Measurements from ENCODE around the gene AFF1.

The AFF1 gene

DNA sequence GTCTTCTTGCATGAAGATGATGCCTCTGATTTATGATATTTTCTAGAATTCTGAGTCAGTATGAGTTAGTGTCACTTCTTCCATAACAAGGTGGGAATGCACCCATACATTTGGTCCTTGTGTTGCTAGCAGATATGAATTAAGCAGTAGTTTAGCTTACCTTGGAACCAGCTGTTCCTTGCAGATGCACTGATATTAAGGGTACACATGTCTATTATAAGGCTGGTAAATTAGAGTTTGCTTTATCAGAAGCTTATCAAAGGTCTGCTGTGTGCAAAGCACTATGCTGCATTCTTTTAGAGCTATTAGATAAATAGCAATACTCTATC lies 36.5 kb downstream of the AFF1 start:
- no peak overlapping the region for H4K91ac ChIP-seq (ENCODE audit: low read depth, low read length)
- H3K4me3 ChIP-seq (ENCODE audit: low read depth, low read length) = no peak overlapping the region
- no peak overlapping the region for H2AK5ac ChIP-seq (ENCODE audit: low read length)
- H3K79me2 ChIP-seq (ENCODE audit: control insufficient read depth, insufficient read depth, low read length, poor library complexity) = no peaks in the 10 kb centered on the region
- H3K27ac ChIP-seq (ENCODE audit: low read depth, low read length) = no peak overlapping the region
- no peak overlapping the region for H4K8ac ChIP-seq (ENCODE audit: low read depth, low read length)
- peaks cover 2% of the 10 kb centered on the region for H3K79me1 ChIP-seq (ENCODE audit: low read length)
- no peak overlapping the region for H3K23ac ChIP-seq (ENCODE audit: low read length)
- H3K4ac ChIP-seq (ENCODE audit: low read depth, low read length) = no peak overlapping the region
- no peak overlapping the region for H3K4me2 ChIP-seq (ENCODE audit: low read length)
- H3K9me3 ChIP-seq (ENCODE audit: insufficient read depth, low read depth, low read length) = no peaks in the 10 kb centered on the region
- no peak overlapping the region for H2AFZ ChIP-seq (ENCODE audit: insufficient read depth, low read length, poor library complexity)
- no peak overlapping the region for H2BK12ac ChIP-seq (ENCODE audit: low read length)
- peaks cover 9 to 10% of the 10 kb centered on the region in 2 experiments for H3K4me1 ChIP-seq (ENCODE audit: control insufficient read depth in 1 of 2, insufficient read depth in 2 of 2, low read length in 2 of 2)
- H3K27me3 ChIP-seq (ENCODE audit: insufficient read depth, low read length) = no peaks in the 10 kb centered on the region
- no peak for DNase-seq
- no peak overlapping the region for H2BK120ac ChIP-seq (ENCODE audit: insufficient read depth, low read length, poor library complexity)
- H3K36me3 ChIP-seq (ENCODE audit: control insufficient read depth in 1 of 2, insufficient read depth in 2 of 2, low read length in 2 of 2) = peaks cover 0 to 2% of the 10 kb centered on the region in 2 experiments
- H3K14ac ChIP-seq (ENCODE audit: low read length) = no peak overlapping the region
- H2BK5ac ChIP-seq (ENCODE audit: low read depth, low read length, poor library complexity) = no peak overlapping the region
- H3K18ac ChIP-seq (ENCODE audit: low read length) = no peak overlapping the region
- no peak overlapping the region for H3K9ac ChIP-seq (ENCODE audit: low read length)
- H4K12ac ChIP-seq (ENCODE audit: low read depth, low read length) = no peak overlapping the region

DNA sequence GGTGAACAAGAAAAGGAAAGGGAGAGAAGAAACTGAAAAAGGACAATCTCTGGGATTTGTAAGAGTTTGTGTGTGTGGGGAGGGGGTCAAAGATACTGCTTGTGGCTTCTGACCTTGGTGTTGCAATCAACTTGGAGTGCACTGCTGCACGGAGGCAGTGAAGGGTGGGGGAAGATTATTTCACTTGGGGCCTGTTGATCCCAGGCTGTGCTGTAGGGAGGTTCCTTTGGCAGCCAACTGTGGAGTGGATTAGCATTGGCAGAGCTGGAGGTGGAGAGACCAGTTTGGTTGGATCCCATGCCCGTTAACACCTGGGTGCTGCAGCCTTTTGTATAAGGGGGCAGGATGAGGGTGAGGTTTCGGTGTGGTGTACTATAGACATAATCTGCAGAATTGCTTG lies 38.2 kb downstream of the AFF1 start:
- Histone ChIP-seq H3K9me3 (ENCODE audit: insufficient read depth, low read depth, low read length) (no peaks in the 10 kb centered on the region), H2AK5ac (ENCODE audit: low read length) (no peak overlapping the region), H3K14ac (ENCODE audit: low read length) (no peak overlapping the region), H3K4me1 (ENCODE audit: control insufficient read depth in 1 of 2, insufficient read depth in 2 of 2, low read length in 2 of 2) (peaks cover 9 to 10% of the 10 kb centered on the region in 2 experiments), H2AFZ (ENCODE audit: insufficient read depth, low read length, poor library complexity) (no peak overlapping the region), H2BK5ac (ENCODE audit: low read depth, low read length, poor library complexity) (no peak overlapping the region), H3K79me2 (ENCODE audit: control insufficient read depth, insufficient read depth, low read length, poor library complexity) (no peaks in the 10 kb centered on the region), H3K79me1 (ENCODE audit: low read length) (peaks cover 2% of the 10 kb centered on the region), H3K4me3 (ENCODE audit: low read depth, low read length) (no peak overlapping the region), H4K12ac (ENCODE audit: low read depth, low read length) (no peak overlapping the region), H3K23ac (ENCODE audit: low read length) (no peak overlapping the region), H3K18ac (ENCODE audit: low read length) (no peak overlapping the region), H3K27ac (ENCODE audit: low read depth, low read length) (no peak overlapping the region), H4K91ac (ENCODE audit: low read depth, low read length) (no peak overlapping the region), H3K4me2 (ENCODE audit: low read length) (no peak overlapping the region), H3K36me3 (ENCODE audit: control insufficient read depth in 1 of 2, insufficient read depth in 2 of 2, low read length in 2 of 2) (peaks cover 0 to 2% of the 10 kb centered on the region in 2 experiments), H3K27me3 (ENCODE audit: insufficient read depth, low read length) (no peaks in the 10 kb centered on the region), H2BK120ac (ENCODE audit: insufficient read depth, low read length, poor library complexity) (no peak overlapping the region), H2BK12ac (ENCODE audit: low read length) (no peak overlapping the region), H3K4ac (ENCODE audit: low read depth, low read length) (no peak overlapping the region), H3K9ac (ENCODE audit: low read length) (no peak overlapping the region), H4K8ac (ENCODE audit: low read depth, low read length) (no peak overlapping the region)
- WGBS (ENCODE audit: extremely low coverage, insufficient coverage, insufficient read length) = no CpG with 5 or more reads among the region's 3 CpGs
- DNase-seq = peak; percentile 8 to 54

DNA sequence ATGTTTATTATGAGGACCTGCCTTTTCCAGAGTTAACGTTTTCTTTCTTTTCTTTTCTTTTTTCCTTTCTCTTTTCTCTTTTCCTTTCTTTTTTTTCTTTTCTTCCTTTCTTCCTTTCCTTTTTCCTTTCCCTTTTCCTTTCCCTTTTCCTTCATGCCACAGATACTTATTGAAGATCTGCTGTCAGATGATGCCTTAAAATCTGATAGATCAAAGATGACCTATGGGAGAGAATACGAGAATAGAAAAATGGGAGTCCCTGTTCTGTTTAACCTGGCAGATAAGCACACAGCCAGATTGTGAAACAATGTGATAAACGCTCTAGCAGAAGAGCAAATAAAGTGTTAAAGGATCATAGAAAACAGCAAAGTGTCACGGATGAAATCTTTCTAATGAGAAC lies 38.9 kb downstream of the AFF1 start:
- no peak overlapping the region for H2BK12ac ChIP-seq (ENCODE audit: low read length)
- no peaks in the 10 kb centered on the region for H3K79me2 ChIP-seq (ENCODE audit: control insufficient read depth, insufficient read depth, low read length, poor library complexity)
- no peaks in the 10 kb centered on the region for H3K9me3 ChIP-seq (ENCODE audit: insufficient read depth, low read depth, low read length)
- no peak overlapping the region for H3K4me3 ChIP-seq (ENCODE audit: low read depth, low read length)
- no peak for DNase-seq
- H3K27ac ChIP-seq (ENCODE audit: low read depth, low read length) = no peak overlapping the region
- no peak overlapping the region for H3K14ac ChIP-seq (ENCODE audit: low read length)
- no peak overlapping the region for H4K91ac ChIP-seq (ENCODE audit: low read depth, low read length)
- no peak overlapping the region for H4K12ac ChIP-seq (ENCODE audit: low read depth, low read length)
- peaks cover 9 to 10% of the 10 kb centered on the region in 2 experiments for H3K4me1 ChIP-seq (ENCODE audit: control insufficient read depth in 1 of 2, insufficient read depth in 2 of 2, low read length in 2 of 2)
- H3K27me3 ChIP-seq (ENCODE audit: insufficient read depth, low read length) = no peaks in the 10 kb centered on the region
- no peak overlapping the region for H4K8ac ChIP-seq (ENCODE audit: low read depth, low read length)
- H2BK120ac ChIP-seq (ENCODE audit: insufficient read depth, low read length, poor library complexity) = no peak overlapping the region
- H3K79me1 ChIP-seq (ENCODE audit: low read length) = peaks cover 2% of the 10 kb centered on the region
- no peak overlapping the region for H2AFZ ChIP-seq (ENCODE audit: insufficient read depth, low read length, poor library complexity)
- H3K4me2 ChIP-seq (ENCODE audit: low read length) = no peak overlapping the region
- H3K36me3 ChIP-seq (ENCODE audit: control insufficient read depth in 1 of 2, insufficient read depth in 2 of 2, low read length in 2 of 2) = peaks cover 0 to 2% of the 10 kb centered on the region in 2 experiments
- H3K18ac ChIP-seq (ENCODE audit: low read length) = no peak overlapping the region
- no peak overlapping the region for H2AK5ac ChIP-seq (ENCODE audit: low read length)
- H3K4ac ChIP-seq (ENCODE audit: low read depth, low read length) = no peak overlapping the region
- no peak overlapping the region for H3K23ac ChIP-seq (ENCODE audit: low read length)
- no peak overlapping the region for H2BK5ac ChIP-seq (ENCODE audit: low read depth, low read length, poor library complexity)
- WGBS (ENCODE audit: extremely low coverage, insufficient coverage, insufficient read length) = no CpG with 5 or more reads among the region's 4 CpGs
- no peak overlapping the region for H3K9ac ChIP-seq (ENCODE audit: low read length)

DNA sequence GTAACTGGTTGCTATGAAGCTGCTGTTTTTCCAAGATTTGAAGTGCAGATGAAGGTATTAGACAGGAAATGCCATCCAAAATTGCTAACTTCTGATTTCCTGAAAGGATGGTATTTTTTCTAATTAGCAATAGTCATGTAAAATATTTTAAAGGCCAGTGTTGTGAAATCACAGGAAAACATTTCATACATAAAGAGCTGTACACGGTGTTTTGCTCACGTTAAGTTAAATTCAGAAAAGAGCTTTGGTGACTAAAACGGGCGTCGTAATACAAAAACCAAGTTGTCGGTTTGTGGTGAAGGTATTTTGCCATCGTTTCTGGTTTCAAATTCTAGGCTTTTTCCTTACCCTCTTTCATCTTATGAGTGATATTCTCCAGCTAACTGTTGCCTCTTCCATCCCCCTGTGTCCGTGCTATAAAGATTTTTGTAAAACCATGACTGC lies 39.8 kb downstream of the AFF1 start:
- WGBS (ENCODE audit: extremely low coverage, insufficient coverage, insufficient read length) = no CpG with 5 or more reads among the region's 8 CpGs
- H3K23ac ChIP-seq (ENCODE audit: low read length) = no peak overlapping the region
- no peak overlapping the region for H3K4me3 ChIP-seq (ENCODE audit: low read depth, low read length)
- no peak overlapping the region for H4K12ac ChIP-seq (ENCODE audit: low read depth, low read length)
- H2AFZ ChIP-seq (ENCODE audit: insufficient read depth, low read length, poor library complexity) = no peak overlapping the region
- H2BK120ac ChIP-seq (ENCODE audit: insufficient read depth, low read length, poor library complexity) = no peak overlapping the region
- H4K8ac ChIP-seq (ENCODE audit: low read depth, low read length) = no peak overlapping the region
- no peak overlapping the region for H2AK5ac ChIP-seq (ENCODE audit: low read length)
- H3K4me1 ChIP-seq (ENCODE audit: control insufficient read depth in 1 of 2, insufficient read depth in 2 of 2, low read length in 2 of 2) = peaks cover 9 to 10% of the 10 kb centered on the region in 2 experiments
- peaks cover 2% of the 10 kb centered on the region for H3K79me1 ChIP-seq (ENCODE audit: low read length)
- no peak overlapping the region for H3K4me2 ChIP-seq (ENCODE audit: low read length)
- peaks cover 0 to 2% of the 10 kb centered on the region in 2 experiments for H3K36me3 ChIP-seq (ENCODE audit: control insufficient read depth in 1 of 2, insufficient read depth in 2 of 2, low read length in 2 of 2)
- DNase-seq = peak in 1 of 2 donors; percentile 75
- no peak overlapping the region for H3K18ac ChIP-seq (ENCODE audit: low read length)
- H2BK5ac ChIP-seq (ENCODE audit: low read depth, low read length, poor library complexity) = no peak overlapping the region
- H3K9me3 ChIP-seq (ENCODE audit: insufficient read depth, low read depth, low read length) = no peaks in the 10 kb centered on the region
- no peaks in the 10 kb centered on the region for H3K27me3 ChIP-seq (ENCODE audit: insufficient read depth, low read length)
- H3K14ac ChIP-seq (ENCODE audit: low read length) = no peak overlapping the region
- H4K91ac ChIP-seq (ENCODE audit: low read depth, low read length) = no peak overlapping the region
- H3K79me2 ChIP-seq (ENCODE audit: control insufficient read depth, insufficient read depth, low read length, poor library complexity) = no peaks in the 10 kb centered on the region
- H3K27ac ChIP-seq (ENCODE audit: low read depth, low read length) = no peak overlapping the region
- H2BK12ac ChIP-seq (ENCODE audit: low read length) = no peak overlapping the region
- no peak overlapping the region for H3K4ac ChIP-seq (ENCODE audit: low read depth, low read length)
- H3K9ac ChIP-seq (ENCODE audit: low read length) = no peak overlapping the region

All from trophoblast cell (in vitro differentiated cells and primary cell).